ENCODE measurements around the gene NKX3-2. TPM values are rescaled to one million over a fixed set of nuclear protein-coding genes. Genes with fewer than 3 reads are reported as not detected.
A peak's percentile ranks its signal among the peaks of the same experiment; 100 is the strongest.

The NKX3-2 gene
- total RNA-seq, 1 donor = not detected

GRCh38 chr4:13548984-13549546, 4.8 kb upstream of the NKX3-2 start:
- Histone ChIP-seq H3K9me3 (ENCODE audit: low read depth, low read length) (no peaks in the 10 kb centered on the region), H3K4me1 (ENCODE audit: insufficient read depth, low read length) (peaks cover 38% of the 10 kb centered on the region), H3K4me3 (ENCODE audit: low read length) (no peak overlapping the region), H3K27me3 (ENCODE audit: insufficient read depth, low read length) (peaks cover 79% of the 10 kb centered on the region)

GRCh38 chr4:13548059-13548983, 4.0 kb upstream of the NKX3-2 start:
- H3K4me3 ChIP-seq (ENCODE audit: low read length) = no peak overlapping the region
- no peaks in the 10 kb centered on the region for H3K9me3 ChIP-seq (ENCODE audit: low read depth, low read length)
- H3K4me1 ChIP-seq (ENCODE audit: insufficient read depth, low read length) = peaks cover 45% of the 10 kb centered on the region
- peaks cover 82% of the 10 kb centered on the region for H3K27me3 ChIP-seq (ENCODE audit: insufficient read depth, low read length)

DNA sequence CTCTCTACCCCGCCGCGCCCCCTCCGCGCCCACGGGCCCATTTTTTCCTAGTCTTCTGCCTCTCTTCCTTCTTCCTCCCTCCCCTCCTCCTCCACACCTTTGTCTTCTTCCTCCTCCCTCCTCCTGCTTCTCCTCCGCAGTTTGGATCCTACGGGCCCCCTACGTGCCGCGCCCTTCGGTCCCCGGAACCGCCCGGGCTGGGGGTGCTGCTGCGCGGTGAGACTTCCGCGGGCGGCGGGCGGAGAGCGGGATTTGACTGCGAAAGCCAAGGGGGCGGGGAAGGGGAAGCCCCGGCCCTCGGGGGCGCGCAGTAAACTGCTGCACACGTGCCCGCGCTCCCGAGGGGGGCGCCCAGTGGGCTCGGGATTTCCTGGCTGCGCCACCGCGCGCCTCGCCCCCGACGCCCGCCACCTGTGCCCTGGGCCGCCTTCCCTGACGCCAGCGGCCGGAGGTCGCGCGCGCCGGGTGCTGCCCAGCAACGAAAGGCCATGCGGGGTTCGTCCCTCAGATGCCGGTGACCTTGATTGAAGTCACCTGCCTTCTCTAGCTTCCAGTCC, 3.3 kb upstream of the NKX3-2 start:
- Histone ChIP-seq H3K27me3 (ENCODE audit: insufficient read depth, low read length) (peaks cover 90% of the 10 kb centered on the region), H3K4me3 (ENCODE audit: low read length) (peak overlapping the region; percentile 23), H3K9me3 (ENCODE audit: low read depth, low read length) (no peaks in the 10 kb centered on the region), H3K4me1 (ENCODE audit: insufficient read depth, low read length) (peaks cover 49% of the 10 kb centered on the region)

GRCh38 chr4:13546941-13547484, 2.7 kb upstream of the NKX3-2 start:
- peaks cover 55% of the 10 kb centered on the region for H3K4me1 ChIP-seq (ENCODE audit: insufficient read depth, low read length)
- H3K27me3 ChIP-seq (ENCODE audit: insufficient read depth, low read length) = peaks cover 94% of the 10 kb centered on the region
- H3K9me3 ChIP-seq (ENCODE audit: low read depth, low read length) = no peaks in the 10 kb centered on the region
- peak overlapping the region; percentile 23 for H3K4me3 ChIP-seq (ENCODE audit: low read length)

DNA sequence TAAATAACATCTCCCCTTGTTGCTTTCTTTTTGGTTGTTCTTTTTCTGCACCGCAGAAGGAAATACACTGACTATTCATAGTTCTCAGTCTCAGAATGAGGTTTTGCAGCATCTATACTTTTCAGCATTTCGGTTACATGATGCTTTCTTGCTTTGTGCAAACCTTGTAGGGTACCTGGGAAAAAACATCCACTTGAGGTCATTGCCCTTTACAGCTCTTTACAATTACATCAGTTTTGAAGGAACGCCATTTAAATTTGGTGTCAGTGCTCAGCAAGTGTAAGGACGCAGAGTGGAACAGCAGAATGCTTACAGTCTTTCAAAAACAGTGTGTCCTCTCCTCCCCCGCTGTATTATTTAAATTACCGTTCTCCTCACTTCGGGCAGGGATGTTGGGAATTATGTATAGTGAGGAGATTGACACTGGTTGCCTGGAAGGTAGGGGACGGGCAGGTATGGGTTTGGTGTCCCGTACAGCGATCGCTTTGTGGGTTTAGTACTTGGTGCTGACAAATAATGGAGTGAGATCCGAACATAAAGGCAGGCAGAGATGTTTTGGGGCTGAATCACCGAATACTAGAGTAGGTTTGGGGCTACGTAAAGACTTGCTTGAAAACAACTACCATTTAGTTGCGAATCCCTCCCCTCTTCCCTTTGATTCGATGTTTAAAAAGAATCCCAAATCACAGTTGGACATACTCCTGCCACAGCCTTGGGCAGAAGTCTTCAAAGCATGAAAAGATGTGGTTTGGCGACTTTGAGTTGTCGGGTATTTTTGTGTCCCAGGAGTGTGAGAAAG, 2.0 kb upstream of the NKX3-2 start:
- no peak overlapping the region for H3K4me3 ChIP-seq (ENCODE audit: low read length)
- H3K4me1 ChIP-seq (ENCODE audit: insufficient read depth, low read length) = peaks cover 62% of the 10 kb centered on the region
- H3K27me3 ChIP-seq (ENCODE audit: insufficient read depth, low read length) = peaks cover 94% of the 10 kb centered on the region
- H3K9me3 ChIP-seq (ENCODE audit: low read depth, low read length) = no peaks in the 10 kb centered on the region

DNA sequence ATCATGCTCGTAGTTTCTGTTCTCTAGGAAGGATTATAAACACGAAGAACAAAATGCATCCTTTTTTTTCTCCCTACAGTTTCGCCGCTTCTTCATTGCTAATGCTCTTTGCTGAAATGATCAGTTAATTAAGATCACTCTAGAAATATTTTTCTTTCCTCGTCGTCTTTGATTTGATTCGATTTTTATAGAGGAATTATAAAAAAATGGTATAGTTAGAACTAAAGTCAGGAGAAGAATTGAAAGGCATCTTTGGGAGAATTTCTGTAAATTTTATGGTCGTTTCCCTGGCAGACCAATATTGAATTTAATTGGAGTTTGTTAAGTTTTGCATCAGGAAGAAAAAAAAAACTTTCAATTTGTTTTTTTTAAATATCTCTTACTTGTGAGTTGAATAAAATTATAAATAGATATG, 1.1 kb upstream of the NKX3-2 start:
- peaks cover 67% of the 10 kb centered on the region for H3K4me1 ChIP-seq (ENCODE audit: insufficient read depth, low read length)
- H3K9me3 ChIP-seq (ENCODE audit: low read depth, low read length) = no peaks in the 10 kb centered on the region

DNA sequence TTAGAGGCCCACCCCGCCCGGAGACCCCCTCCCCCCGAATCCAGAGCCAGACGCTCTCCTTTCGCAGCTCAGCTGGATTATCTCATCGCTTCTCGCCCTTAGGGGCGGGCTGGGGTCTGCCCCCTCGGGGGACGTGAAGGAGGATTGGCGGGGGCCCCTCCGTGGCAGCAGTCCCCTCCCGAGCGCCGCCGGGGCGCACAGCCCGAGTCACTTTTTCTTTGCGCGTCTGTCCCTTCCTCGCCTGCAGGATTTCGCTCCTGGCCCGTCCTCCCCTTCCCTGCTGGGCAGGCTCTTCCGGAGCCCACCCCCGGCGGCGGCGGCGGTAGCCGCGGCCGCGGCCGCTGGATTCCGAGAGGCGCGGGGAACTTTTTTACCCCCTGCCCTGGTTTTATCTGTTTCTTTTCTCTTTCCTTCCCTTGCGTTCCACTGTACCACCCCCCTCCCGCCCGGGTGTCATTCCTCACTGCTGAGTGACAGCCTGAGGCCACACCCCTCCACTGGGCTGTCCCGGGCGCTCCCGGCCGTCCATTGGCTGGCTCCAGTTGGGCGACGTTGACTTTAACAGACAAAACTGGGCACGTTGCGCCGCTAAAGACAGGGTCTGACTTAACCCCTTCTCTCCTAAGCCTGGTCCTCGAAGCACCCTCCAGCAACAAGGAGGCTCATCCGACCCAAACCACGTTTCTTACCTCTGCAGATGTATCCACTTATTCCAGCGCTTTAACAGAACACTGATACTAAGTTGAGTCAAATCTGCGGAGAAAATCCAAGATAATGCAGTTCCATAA, 492 bp upstream of the NKX3-2 start:
- Histone ChIP-seq H3K4me3 (ENCODE audit: low read length) (peak overlapping the region; percentile 26), H3K4me1 (ENCODE audit: insufficient read depth, low read length) (peaks cover 73% of the 10 kb centered on the region), H3K9me3 (ENCODE audit: low read depth, low read length) (no peaks in the 10 kb centered on the region), H3K27me3 (ENCODE audit: insufficient read depth, low read length) (peaks cover 95% of the 10 kb centered on the region)

More for the DNA sequence above, 1.1 kb upstream of the NKX3-2 start:
- H3K4me3 ChIP-seq (ENCODE audit: low read length) = no peak overlapping the region
- peaks cover 95% of the 10 kb centered on the region for H3K27me3 ChIP-seq (ENCODE audit: insufficient read depth, low read length)

- Histone ChIP-seq H3K9me3 (ENCODE audit: low read depth, low read length) (no peaks in the 10 kb centered on the region), H3K27me3 (ENCODE audit: insufficient read depth, low read length) (peaks cover 95% of the 10 kb centered on the region), H3K4me3 (ENCODE audit: low read length) (no peak overlapping the region), H3K4me1 (ENCODE audit: insufficient read depth, low read length) (peaks cover 64% of the 10 kb centered on the region)
These were observed 1.1 kb downstream of the NKX3-2 start for GRCh38 chr4:13543032-13543838.

GRCh38 chr4:13542577-13543031, 1.7 kb downstream of the NKX3-2 start:
- Histone ChIP-seq H3K9me3 (ENCODE audit: low read depth, low read length) (no peaks in the 10 kb centered on the region), H3K27me3 (ENCODE audit: insufficient read depth, low read length) (peaks cover 95% of the 10 kb centered on the region), H3K4me3 (ENCODE audit: low read length) (no peak overlapping the region), H3K4me1 (ENCODE audit: insufficient read depth, low read length) (peaks cover 61% of the 10 kb centered on the region)

GRCh38 chr4:13541720-13542576, 2.4 kb downstream of the NKX3-2 start:
- Histone ChIP-seq H3K4me1 (ENCODE audit: insufficient read depth, low read length) (peaks cover 55% of the 10 kb centered on the region), H3K27me3 (ENCODE audit: insufficient read depth, low read length) (peaks cover 95% of the 10 kb centered on the region), H3K9me3 (ENCODE audit: low read depth, low read length) (no peaks in the 10 kb centered on the region), H3K4me3 (ENCODE audit: low read length) (no peak overlapping the region)

- Histone ChIP-seq H3K4me3 (ENCODE audit: low read length) (no peak overlapping the region), H3K27me3 (ENCODE audit: insufficient read depth, low read length) (peaks cover 95% of the 10 kb centered on the region), H3K9me3 (ENCODE audit: low read depth, low read length) (no peaks in the 10 kb centered on the region), H3K4me1 (ENCODE audit: insufficient read depth, low read length) (peaks cover 47% of the 10 kb centered on the region)
These were observed 3.1 kb downstream of the NKX3-2 start for GRCh38 chr4:13541176-13541604.

DNA sequence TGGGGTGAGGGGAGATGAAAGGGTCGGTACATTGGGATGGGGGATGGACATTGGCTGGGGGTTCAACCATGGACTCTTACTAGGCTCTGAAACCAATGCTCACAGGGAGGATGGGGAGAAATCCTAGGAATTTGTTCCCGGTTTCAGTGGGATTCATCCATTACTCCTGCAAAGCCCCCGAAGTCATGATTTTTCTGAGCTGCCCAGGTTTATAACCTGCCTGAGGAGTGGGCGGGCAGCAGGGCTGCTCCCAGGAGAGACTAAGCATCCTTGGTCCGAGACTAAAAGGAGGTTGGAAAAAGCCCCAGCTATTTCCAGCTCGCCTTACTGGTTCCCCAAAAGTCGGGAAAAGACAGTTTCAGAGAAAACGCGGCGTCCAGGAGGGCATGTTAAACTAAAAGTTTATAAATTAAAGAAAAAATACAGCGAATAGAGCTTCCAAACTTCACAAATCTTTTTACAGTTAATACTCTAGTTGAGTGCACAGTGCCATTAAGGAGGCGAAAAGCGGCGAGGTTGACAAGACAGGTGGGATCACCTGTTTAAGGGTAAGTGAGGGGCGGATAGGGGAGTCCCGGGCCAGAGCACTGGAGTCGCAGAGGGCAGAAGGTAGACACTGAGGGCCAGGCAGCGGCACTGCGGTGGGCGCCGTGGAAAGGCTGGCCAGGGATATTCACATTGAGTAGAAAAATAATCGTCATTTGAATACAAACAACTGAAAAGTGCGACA, 3.7 kb downstream of the NKX3-2 start:
- Histone ChIP-seq H3K9me3 (ENCODE audit: low read depth, low read length) (no peaks in the 10 kb centered on the region), H3K4me1 (ENCODE audit: insufficient read depth, low read length) (peaks cover 47% of the 10 kb centered on the region), H3K4me3 (ENCODE audit: low read length) (no peak overlapping the region), H3K27me3 (ENCODE audit: insufficient read depth, low read length) (peaks cover 95% of the 10 kb centered on the region)

Measured in mononuclear cell (primary cell).